GM12865 (cell line): ENCODE measurements around the gene HEY2.

Source experiments
- DNase-seq: peaks from one replicate; pipeline ENCODE4 v3.0.0; 2010; ENCODE audit warnings: low read depth
- H3K4me3 ChIP-seq: 2 replicates; pipeline ENCODE4 v1.5.1; 2011; ENCODE audit warnings: mild to moderate bottlenecking, low read depth, low read length, control low read depth
- TF ChIP-seq, protein P1 (sequence below): IDR thresholded peaks from 2 replicates; pipeline ENCODE4 v1.5.1; 2011; ENCODE audit warnings: low read length, control low read depth, low read depth, inconsistent platforms; ENCODE audit not compliant: insufficient read depth; ENCODE audit errors: missing control alignments

HEY2 gene

DNA sequence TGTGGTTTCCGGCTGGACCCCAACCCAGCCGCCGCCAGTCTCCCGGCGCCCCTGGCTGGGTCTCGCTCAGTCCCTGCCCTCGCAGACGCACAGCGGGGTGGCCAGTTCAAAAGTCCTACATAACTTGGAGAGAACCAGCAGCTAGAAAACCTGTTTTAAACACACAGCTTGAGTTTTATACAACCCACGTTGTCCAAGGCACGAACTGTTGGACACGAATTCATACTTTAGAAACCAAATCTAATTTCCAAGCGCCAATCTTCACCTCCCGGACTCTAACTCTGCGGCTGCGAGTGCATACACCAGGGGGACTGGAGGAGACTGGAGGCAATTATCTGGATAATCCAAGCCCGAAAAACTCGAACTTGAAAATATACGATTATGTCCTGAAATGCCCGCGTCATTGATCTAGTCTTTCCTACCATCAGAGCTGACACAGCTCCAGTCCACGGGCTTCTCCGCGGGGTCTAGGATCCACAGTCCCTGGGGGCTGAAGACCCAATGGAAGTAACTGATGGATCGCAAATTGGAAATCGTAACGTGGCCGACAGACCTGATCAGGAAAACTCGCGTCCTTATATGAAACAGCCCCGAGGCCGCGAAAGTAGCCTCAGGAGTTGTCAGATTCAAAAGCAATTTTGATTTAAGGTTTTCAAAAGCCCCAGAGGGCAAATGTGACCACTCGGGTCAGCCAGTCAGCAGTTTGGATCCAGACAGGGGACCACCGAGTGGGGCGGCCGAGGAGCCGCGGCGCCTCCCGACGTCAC is 843 bp upstream of the HEY2 start:
- TF ChIP-seq, protein P1, sequence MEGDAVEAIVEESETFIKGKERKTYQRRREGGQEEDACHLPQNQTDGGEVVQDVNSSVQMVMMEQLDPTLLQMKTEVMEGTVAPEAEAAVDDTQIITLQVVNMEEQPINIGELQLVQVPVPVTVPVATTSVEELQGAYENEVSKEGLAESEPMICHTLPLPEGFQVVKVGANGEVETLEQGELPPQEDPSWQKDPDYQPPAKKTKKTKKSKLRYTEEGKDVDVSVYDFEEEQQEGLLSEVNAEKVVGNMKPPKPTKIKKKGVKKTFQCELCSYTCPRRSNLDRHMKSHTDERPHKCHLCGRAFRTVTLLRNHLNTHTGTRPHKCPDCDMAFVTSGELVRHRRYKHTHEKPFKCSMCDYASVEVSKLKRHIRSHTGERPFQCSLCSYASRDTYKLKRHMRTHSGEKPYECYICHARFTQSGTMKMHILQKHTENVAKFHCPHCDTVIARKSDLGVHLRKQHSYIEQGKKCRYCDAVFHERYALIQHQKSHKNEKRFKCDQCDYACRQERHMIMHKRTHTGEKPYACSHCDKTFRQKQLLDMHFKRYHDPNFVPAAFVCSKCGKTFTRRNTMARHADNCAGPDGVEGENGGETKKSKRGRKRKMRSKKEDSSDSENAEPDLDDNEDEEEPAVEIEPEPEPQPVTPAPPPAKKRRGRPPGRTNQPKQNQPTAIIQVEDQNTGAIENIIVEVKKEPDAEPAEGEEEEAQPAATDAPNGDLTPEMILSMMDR = no peak
- no peak for DNase-seq

DNA sequence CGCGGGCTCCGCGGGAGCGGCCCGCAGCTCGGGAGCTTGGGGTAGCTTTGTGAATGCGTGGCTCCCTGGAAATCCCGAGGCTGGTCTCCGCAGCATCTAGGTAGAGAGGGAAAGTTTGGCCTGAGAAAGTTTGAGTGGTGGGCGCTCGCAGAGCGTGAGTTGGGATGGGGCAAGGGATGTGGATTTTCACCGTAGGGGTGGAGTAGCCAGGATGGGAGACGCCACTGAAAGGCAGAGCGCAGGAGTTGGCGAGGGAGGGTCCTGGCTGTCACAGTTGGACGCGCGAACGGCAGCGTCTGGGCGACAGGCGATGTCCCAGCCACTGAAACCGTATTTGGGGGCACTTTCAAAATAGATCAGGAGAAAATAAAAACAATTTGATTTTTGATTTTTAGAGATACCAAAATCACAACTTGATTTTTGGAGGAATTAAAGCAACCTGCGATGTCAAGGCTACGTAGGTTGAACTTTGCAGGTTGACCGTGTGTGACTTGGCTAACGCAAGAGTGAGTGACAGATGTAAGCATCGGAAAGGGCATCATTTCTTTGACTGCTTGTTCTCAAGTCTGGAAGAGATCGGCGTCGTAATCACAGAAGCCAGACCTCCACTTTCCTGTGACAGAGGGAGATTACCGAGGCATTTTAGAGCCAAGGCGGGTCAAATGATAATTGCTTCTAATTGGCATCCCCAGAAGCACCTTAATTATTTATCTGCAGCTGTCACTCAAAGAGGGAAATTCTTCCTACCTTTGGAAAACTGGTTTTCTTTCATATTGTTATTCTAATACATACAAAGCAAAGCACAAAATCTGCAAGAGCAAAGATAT is 646 bp downstream of the HEY2 start:
- DNase-seq = peak; percentile 23
- peak overlapping the region; percentile 70 for H3K4me3 ChIP-seq
- TF ChIP-seq, protein P1 = no peak

More for the DNA sequence above, 843 bp upstream of the HEY2 start:
- peak overlapping the region; percentile 70 for H3K4me3 ChIP-seq

DNA sequence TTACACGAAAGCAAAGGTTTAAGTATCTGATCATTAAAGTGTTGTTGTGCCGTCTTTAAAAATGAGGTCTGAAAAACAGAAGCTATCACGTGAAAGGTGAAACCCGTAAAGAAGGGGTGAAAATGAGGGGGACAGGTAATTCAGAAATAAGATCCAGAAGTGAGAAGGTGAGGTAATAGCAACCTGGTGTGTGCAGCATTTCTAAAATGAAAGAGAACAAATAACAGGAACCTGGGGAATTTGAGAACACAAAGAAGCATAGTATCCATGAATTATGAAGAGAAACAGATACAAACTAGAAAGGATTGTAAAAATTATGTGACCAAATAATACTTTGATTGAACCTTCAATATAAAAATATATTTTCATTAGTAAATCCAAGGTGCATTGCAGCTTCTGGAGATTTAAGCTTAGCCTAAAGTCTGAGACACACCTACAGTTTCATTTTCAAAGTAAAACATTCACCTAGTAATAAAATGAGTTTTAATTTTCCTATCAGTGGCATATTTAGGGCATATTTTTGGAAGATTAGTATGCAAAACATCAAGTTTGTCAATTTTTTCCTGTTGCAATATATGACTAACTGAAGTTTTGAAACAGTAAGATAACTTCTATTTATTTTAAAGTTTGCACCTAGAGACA is 1.4 kb downstream of the HEY2 start:
- DNase-seq = no peak
- H3K4me3 ChIP-seq = no peak overlapping the region
- TF ChIP-seq, protein P1 = no peak

DNA sequence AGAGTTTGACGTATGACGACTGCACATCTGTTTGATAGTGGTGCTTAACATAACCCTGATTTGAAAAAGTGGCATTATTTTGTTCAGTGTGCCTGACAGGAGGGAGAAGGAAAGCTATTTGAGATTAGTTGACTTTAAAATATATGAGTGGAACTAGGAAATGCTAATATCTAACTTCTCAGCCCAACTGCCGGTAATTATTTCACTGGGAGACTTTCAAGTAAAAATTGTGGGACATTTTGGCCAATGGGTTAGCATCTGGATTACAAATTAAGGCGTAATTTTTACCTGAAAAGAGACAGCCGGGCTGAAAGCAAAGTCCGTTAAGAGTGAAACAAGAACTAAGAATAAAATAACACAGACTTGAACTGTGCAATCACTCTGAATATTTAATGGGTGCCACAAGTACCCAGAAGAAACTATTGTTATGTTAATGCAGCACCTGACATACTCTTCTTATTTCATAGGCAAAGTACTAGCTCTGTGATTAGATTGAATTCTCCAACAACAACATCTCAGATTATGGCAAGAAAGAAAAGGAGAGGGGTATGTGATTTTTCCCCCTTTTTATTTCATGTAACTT is 2.0 kb downstream of the HEY2 start:
- DNase-seq = no peak
- TF ChIP-seq, protein P1 = no peak
- no peak overlapping the region for H3K4me3 ChIP-seq

DNA sequence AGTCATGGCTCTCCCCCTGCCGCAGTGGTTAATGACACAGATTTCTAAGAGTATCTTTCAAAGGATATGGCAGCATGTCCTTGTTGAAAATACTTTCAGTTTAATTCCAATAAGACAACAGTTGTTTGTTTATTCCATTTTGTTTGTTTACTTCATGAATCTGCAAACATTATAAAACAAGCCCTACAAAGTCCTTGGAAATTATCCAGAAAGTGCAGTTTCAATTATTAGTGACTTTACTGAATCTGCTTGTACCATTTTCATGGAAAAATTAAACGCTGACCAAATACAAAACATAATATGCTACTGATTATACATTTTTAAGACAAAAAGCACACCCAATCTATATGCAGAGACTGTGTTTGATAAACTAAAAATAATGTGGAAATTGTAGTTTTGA is 3.3 kb downstream of the HEY2 start:
- TF ChIP-seq, protein P1 = no peak
- H3K4me3 ChIP-seq = no peak overlapping the region
- DNase-seq = no peak

DNA sequence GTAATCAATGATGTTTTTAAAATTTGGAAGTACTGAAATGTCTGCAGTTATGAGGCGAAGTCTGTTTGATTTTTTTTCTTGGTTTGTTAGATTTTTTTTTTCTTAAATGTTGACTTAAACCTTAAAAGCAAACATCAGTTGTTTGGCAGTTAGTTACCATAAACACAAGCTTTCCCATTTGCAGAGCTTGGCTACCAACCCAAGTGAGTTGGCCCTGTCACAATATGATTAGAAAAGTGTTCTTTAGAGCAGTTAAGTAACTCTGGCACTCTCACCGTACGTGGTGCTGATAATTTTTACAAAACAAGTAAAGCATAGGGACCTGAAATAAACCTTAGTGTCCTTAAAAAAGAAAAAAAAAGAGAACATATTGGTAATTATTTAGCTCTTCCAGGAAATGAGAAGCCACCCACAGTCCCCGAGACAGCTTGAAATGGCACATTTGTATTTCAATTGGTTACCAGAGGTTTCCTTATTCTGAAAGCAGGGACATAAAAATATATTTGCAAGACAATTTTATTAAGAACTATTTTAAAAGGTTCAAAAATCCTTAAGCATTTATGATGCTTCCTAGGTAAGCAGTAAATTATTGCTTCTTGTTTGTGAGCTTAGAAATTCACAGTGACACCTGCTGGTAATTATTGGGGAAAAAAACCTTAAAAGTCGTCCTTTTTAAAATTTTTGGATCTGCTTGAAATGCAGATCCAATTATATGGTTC is 3.9 kb downstream of the HEY2 start:
- no peak overlapping the region for H3K4me3 ChIP-seq
- DNase-seq = peak; percentile 50

More for the DNA sequence above, 3.9 kb downstream of the HEY2 start:
- TF ChIP-seq, protein P1 = peak; percentile 26
